Amygdala (tissue), 56 donors: ENCODE measurements around the gene HUWE1.
"Not testable (repeated sequence)": the region's sequence is repeated elsewhere in the genome, so short reads cannot be mapped to it uniquely, and the experiment has no call there.

Source experiments
- DNase-seq, 56 donors: peaks; one replicate each; lab custom pipeline; 2025; lab: John Stamatoyannopoulos, UW

Gene HUWE1, protein sequence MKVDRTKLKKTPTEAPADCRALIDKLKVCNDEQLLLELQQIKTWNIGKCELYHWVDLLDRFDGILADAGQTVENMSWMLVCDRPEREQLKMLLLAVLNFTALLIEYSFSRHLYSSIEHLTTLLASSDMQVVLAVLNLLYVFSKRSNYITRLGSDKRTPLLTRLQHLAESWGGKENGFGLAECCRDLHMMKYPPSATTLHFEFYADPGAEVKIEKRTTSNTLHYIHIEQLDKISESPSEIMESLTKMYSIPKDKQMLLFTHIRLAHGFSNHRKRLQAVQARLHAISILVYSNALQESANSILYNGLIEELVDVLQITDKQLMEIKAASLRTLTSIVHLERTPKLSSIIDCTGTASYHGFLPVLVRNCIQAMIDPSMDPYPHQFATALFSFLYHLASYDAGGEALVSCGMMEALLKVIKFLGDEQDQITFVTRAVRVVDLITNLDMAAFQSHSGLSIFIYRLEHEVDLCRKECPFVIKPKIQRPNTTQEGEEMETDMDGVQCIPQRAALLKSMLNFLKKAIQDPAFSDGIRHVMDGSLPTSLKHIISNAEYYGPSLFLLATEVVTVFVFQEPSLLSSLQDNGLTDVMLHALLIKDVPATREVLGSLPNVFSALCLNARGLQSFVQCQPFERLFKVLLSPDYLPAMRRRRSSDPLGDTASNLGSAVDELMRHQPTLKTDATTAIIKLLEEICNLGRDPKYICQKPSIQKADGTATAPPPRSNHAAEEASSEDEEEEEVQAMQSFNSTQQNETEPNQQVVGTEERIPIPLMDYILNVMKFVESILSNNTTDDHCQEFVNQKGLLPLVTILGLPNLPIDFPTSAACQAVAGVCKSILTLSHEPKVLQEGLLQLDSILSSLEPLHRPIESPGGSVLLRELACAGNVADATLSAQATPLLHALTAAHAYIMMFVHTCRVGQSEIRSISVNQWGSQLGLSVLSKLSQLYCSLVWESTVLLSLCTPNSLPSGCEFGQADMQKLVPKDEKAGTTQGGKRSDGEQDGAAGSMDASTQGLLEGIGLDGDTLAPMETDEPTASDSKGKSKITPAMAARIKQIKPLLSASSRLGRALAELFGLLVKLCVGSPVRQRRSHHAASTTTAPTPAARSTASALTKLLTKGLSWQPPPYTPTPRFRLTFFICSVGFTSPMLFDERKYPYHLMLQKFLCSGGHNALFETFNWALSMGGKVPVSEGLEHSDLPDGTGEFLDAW (N-terminal part only)

DNA sequence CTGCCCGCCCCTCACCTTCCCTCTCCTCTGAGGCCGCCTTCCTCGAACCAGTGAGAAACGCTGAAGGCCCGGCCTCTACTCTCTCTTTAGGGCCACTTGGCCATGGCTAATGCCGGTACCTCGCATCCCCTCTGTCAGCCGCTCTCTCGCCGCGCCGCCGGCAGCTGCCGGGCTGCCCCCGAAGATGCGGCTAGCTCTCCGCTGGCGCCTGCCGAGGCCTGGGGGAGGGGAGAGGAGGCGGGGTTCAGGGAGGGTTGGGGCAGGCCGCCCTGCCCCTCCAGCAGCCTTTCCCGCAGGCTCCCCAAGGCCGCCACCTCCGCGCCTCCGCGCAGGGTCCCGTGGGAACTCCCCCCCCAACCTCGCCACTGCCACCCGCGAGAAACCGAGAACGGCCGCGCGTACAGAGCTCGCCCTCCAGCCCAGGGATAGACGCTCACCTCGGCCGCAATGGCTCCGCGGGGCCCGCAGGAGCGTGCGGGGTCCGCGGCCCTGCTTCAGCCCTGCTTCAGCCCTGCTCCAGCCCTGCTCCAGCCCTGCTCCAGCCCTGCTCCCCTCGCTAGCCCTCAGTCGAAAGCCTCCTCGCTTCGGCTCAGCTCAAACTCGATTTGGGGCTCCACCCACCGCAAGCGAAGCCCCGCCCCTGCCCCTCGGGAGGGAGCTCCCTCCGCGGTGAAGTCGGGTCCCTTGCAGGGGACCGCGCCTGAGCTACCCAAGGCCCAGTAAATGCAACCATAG, at the start of gene HUWE1:
Gene HUWE1, minus strand, starts transcription at position 569 of the 735 bp plus-strand sequence. CDS start 32,612 bp downstream, outside the sequence.
- DNase-seq = peak in 54 of 56 donors; percentile 7 to 73 (median 48)

DNA sequence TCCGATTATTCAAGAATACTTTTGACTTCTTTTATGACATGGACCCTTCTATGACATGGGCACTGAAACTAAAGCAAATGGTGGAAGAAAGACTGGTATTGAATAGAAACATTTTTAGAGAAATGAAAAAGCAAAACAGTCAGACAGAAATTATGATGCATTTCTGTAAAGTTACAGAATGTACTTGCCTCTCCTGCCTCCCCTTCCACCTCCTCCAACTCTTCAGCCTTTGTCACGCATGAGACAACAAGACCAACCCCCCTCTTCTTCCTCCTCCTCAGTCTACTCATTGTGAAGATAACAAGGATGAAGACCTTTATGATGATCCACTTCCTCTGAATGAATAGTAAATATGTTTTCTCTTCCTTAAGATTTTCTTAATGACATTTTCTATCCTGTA, 46.3 kb upstream of the HUWE1 start:
- DNase-seq = no peak

DNA sequence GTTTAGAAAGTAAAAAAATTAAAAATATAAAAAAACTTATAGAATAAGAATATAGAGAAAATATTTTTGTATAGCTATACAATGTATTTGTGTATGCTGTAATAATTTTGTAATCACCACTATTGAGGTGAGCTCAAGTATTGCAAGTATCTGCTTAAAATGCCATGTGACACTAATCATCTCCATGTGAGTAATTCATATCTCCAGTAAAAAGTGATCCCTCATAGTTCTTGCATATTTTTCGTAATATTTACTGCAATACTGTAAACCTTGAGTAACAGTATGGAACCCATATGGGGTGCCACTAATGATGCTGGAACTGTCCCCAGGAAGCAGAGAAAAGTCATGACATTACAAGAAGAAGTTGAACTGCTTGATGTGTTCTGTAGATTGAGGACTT, 43.2 kb upstream of the HUWE1 start:
- no peak for DNase-seq

DNA sequence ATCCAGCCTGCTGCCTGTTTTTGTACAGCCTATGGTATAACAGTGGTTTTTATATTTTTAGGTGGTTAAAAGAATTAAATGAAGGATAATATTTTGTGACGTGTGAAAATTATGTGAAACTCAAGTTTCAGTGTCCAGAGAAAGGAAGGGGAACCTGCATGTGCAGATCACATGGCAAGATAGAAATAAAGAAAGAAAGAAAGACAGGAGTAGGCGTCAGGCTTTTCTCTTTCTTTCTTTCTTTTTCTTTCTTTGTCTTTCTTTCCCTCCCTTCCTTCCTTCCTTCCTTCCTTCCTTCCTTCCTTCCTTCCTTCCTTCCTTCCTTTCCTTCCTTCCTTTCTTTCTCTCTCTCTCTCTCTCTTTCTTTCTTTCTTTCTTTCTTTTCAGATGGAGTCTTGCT, 42.0 kb upstream of the HUWE1 start:
- no peak for DNase-seq

DNA sequence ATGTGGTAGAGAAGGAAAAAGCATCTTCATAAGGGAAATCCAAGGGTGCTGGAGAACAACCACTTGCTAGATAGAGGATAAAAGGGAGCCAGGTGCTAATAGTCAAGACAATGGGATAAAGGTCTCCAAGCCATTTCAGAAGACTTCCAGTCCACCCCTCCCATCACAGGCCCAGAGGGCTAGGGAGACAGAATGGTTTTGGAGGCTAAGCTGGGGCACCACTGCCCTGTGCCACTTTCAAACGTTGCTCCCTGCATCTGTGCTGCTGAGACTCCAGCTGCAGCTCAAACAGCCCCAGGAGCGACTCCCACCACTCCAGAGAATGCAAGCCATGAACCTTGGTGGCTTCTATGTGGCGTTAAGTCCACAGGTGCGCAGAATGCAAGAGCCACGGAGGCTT, 38.4 kb upstream of the HUWE1 start:
- DNase-seq = no peak

DNA sequence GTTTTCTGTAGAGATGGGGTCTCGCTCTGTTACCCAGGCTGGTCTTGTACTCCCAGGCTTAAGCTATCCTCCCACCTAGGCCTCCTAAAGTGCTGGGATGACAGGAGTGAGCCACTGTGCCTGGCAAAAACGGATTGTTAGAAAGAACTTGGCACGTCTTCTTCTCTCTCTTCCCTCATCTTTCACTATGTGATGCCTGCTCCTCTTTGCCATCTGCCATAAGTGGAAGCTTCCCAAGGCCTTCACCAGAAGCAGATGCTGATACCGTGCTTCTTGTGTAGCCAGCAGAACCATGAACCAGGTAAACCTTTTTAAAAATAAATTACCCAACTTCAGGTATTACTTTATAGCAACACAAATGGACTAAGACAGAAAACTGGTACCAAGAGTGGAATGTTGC, 36.9 kb upstream of the HUWE1 start:
- no peak for DNase-seq

DNA sequence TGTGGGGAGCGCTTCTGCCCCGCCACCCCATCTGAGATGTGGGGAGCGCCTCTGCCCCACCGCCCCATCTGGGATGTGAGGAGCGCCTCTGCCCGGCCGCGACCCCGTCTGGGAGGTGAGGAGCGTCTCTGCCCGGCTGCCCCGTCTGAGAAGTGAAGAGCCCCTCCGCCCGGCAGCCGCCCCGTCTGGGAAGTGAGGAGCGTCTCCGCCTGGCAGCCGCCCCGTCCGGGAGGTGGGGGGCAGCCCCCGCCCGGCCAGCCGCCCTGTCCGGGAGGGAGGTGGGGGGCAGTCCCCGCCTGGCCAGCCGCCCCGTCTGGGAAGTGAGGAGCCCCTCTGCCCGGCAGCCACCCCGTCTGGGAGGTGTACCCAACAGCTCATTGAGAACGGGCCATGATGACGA, 35.1 kb upstream of the HUWE1 start:
- DNase-seq = not testable (repeated sequence)

DNA sequence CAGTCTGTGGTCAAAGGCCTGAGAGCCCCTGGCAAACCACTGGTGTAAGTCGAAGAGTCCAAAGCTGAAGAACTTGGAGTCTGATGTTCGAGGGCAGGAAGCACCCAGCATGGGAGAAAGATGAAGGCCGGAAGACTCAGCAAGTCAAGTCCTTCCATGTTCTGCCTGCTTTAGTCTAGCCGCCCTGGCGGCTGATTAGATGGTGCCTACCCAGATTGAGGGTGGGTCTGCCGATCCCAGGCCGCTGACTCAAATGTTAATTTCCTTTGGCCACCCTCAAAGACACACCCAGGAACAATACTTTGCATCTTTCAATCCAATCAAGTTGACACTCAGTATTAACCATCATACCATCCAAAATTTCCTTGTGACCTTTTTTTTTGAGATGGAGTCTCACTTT, 33.1 kb upstream of the HUWE1 start:
- DNase-seq = not testable (repeated sequence)

DNA sequence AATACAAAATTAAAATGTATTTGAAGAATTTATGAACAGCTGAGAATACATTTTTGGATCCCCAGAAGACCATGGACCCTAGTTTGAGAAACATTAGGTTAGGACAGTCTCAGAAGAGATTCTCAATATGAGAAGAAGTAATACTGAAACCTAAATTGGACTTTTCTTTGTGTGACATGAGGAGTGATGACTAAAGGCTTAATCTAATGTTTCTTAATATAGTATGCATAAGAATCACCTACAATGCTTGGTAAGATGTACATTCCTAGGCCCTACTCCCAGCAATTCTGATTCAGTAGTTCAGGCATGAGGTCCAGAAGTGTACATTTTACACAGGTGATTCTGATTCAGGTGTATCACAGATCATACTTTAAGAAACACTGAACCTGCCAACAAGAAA, 31.6 kb upstream of the HUWE1 start:
- DNase-seq = no peak

DNA sequence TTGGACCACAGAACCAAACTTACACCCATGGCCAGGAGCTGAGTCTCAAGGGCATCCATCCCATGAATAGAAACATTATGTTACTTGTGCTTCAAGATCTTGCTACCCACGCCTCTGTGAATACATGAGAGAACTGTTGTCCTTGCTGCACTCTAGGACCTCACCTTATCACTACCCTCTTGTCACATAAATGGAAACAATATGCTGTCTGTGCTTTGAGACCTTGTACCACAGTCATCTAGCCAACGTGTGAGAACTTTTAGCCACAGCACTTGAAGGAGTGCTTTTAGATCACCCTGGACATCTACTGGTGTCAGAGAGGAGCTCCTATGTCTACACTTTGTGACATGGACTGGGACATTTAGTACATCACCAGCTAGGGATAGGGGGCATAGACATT, 30.7 kb upstream of the HUWE1 start:
- no peak for DNase-seq

DNA sequence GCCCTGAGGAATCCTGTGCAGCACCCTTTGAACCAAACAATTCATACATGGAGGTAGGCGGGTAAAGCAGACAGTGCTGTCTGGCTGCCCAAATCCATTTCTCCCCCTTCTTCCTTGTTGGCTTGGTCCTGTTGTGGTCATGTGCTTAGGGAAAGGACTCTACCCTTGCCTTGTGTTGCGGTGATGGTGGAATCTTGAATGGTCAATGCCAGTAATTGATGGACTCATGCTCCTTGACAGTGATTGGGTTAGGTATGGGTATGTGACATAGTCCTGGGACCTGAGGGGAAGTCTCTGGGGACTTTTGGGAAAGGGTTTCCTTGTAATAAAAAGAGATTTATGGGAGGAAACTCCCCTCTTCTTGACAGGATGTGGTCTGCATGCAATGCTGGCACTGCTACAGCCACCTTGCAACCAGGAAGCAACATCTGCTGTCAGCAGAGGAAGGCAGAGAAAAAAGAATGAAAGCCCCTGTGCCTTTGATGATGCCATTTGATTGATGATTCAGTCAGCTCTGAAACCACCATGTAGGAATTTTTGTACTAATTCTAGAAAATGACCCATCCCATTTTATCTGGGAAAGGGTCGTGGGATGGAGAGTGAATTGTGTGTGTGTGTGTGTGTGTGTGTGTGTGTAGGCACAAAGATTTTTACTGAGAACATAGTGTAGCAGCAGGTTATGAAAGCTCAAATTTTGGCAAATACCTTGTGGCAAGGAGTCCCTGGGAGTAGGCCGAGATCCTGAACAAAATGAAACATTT, 30.0 kb upstream of the HUWE1 start:
- DNase-seq = no peak

DNA sequence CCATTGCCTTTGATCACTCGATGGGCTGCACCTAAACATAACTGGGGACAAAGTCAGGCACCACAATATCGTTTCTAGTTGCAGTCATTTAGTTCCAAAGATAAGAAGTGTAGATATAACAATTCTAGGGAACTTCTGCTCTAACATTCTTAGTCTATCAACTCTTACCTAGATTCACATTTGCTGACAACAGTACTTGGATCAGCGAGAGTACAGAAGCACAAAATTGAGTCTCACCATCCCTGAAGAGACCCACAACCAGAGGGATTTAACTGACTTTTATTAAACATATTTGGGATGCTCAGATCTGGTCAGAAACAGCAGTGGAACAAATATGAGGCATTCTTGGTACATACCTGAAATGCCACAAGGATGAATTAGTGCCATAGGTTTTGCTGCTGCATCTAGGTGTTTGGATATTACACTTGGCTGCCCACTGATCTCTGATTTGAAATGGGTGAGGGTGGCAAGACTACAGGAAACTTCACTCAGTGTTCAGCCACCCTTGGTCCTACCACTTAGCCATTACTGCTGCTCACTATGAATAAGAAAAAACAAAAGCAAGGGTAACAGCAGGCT, 28.9 kb upstream of the HUWE1 start:
- DNase-seq = no peak

DNA sequence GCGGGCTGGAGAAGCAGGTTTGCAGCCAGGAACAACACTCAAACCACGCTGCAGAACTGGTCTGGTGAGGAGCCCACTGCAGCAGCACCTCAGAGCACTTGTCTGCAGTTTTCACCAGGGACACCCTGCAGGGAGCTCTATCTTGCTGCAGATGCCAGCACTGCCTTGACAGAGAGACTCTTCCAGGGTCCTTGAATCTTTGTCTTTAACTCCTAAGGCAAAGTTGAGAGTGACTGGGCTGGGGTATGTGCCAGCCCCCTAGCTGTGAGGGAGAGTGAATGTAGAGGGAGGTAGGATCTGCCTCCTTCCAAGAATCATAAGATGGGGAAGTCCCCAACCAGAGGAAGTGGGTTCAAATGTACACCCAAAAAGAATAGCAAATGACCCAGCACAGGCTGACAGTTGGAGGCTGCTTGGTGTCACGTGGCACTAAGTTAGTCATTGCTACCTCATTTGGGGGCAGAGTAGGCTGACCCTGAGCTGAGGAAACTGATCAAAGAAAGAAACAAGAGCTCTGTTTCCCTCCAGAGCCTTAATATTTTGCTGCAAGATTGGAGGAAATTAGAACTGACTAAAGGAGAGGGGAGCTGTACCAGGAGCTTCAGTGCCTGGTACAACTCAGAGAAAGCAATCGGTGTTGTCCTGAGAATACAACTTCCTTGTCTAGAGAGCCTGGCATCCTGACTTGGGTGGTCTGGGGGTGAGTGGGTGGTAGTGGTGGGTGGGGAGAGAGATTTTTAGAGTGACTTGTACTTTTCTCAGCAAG, 28.2 kb upstream of the HUWE1 start:
- no peak for DNase-seq

DNA sequence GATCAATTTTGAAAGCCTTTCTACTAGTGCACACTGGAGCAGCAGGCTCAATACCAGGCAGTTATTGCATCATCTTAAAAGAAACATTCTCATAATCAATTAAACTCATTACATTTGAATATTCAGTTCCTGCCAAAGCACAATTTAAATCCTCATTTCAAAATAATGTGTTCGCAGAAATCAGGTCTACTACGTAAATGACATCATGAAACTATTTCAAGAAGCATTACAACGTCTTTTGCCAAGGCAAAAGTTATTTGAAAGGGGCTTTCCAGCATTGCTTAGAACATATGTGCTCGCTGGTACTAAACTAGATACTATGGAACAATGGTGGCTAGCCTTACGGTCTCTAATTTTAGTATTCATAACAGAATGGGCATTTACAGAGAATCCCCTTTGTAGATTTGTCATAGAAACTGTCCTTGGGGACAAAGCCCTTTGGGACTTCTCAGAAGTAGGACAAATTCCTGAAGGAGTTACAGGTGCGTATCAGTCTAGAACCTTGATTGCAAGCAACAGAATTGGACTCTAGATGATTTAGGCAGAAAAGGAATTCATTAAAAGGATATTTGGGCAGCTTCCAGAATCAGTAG, 27.6 kb upstream of the HUWE1 start:
- DNase-seq = no peak

DNA sequence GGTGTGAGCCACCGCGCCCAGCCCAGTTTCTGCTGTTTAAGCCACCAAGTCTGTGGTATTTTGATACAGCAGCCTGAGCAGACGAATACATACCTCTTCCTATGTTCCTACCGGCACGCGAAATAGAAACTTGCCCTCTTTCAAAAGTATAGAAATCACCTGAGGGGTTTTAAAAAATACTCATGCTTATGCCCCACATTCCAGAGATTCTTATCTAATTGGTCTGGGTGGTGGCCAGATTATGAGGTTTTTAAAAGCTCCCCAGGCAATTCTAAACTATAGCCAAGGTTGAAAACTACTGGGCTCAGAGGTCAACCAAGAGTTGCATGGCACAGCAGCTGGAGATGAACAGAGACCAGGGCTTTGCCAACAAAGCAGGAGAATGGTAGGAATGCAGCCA, 24.9 kb upstream of the HUWE1 start:
- no peak for DNase-seq

DNA sequence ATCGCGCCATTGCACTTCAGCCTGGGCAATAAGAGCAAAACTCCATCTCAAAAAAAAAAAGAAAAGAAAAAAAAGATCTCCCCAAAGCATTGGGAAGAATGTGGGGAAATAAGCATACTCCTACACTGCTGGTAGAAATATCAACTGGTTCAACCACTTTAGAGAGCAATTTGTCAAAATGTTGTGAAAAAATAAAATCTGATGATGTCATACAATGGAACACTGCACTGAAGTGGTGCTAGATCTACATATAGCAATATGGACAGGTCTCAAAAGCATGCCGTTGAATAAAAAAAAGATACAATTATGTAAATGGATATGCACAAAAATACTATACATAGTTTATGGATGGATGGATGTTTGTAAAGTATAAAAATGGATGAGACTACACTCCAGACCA, 18.3 kb upstream of the HUWE1 start:
- DNase-seq = no peak

DNA sequence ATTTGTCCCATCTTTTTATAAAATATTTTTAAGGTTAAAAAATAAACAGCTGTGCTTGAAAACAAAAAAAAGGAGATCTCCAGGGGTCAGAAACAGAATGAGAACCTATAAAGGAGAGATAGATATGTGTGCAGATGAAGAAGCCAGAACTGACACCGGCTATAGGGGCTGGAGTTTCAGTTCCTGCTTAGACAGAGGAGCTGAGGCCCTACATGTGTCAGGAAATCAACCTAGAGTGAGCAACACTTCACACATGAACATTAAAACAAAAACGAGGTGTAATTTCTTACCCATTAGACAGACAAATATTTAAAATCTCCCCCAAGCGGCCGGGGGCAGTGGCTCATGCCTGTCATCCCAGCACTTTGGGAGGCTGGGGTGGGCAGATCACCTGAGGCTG, 17.8 kb upstream of the HUWE1 start:
- no peak for DNase-seq

DNA sequence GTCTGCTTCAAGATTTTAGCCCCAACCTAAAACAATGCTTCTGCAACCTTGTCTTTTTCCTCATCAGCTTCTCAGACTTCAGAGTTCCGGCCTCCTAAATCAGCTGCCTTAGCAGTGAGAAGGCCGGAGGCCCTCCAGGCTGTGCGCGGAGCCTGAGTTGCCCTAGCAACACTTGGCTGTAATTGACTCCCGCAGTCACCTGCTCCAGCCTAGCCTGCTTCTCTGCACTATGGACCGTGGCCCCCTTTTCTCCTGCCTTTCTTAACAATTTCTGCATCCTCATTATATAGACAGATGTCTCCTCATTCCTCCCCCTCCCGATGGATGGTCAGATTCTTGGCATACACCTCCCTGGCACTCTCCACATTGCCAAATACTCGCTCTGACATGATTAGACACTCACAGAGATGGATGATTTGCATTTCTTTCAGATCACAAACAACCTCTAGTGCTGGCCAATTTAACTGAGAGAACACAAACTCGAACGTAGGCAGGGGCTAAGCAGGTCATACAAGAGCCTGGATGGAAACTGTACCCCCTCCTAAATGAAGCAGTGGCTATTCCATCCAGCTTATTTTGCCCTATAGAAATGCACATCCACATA, 9.5 kb upstream of the HUWE1 start:
- DNase-seq = peak in 18 of 56 donors; percentile 0 to 36 (median 4)
